H9 (cell line): ENCODE data around the gene MBD5. TPM values are rescaled to one million over a fixed set of nuclear protein-coding genes. Genes with fewer than 3 reads are reported as not detected.

Experiments
- DNase-seq: peaks from one replicate; pipeline ENCODE4 v3.0.0-alpha.2; 2017
- H2AFZ ChIP-seq: one replicate; pipeline ENCODE4 v1.6.1; 2013; ENCODE audit warnings: mild to moderate bottlenecking, low read length, control low read depth, moderate library complexity
- H2AK5ac ChIP-seq: 2 replicates; pipeline ENCODE4 v1.6.1; 2013; ENCODE audit warnings: low read length, control low read depth, mixed read lengths; ENCODE audit not compliant: insufficient read length
- H2BK120ac ChIP-seq: one replicate; pipeline ENCODE4 v1.6.1; 2013; ENCODE audit warnings: low read depth, mild to moderate bottlenecking, low read length, control low read depth, inconsistent platforms; ENCODE audit not compliant: poor library complexity, severe bottlenecking
- H2BK12ac ChIP-seq: 2 replicates; pipeline ENCODE4 v1.6.1; 2013; ENCODE audit warnings: low read length, control low read depth, mixed read lengths, low read depth; ENCODE audit not compliant: insufficient read length
- H2BK15ac ChIP-seq: 2 replicates; pipeline ENCODE4 v1.6.1; 2013; ENCODE audit warnings: low read depth, low read length, control low read depth
- H2BK20ac ChIP-seq: one replicate; pipeline ENCODE4 v1.6.1; 2013; ENCODE audit warnings: low read depth, mild to moderate bottlenecking, low read length, control low read depth, inconsistent platforms; ENCODE audit not compliant: poor library complexity, severe bottlenecking
- H2BK5ac ChIP-seq: 2 replicates; pipeline ENCODE4 v1.6.1; 2013; ENCODE audit warnings: low read length, control low read depth, mixed read lengths; ENCODE audit not compliant: insufficient read length
- H3K14ac ChIP-seq: 2 replicates; pipeline ENCODE4 v1.6.1; 2013; ENCODE audit warnings: low read length, control low read depth; ENCODE audit not compliant: insufficient read depth
- H3K18ac ChIP-seq: 2 replicates; pipeline ENCODE4 v1.6.1; 2013; ENCODE audit warnings: low read depth, mild to moderate bottlenecking, mixed read lengths, low read length, control low read depth; ENCODE audit not compliant: insufficient read length
- H3K23ac ChIP-seq: 2 replicates; pipeline ENCODE4 v1.6.1; 2013; ENCODE audit warnings: low read length, control low read depth, mixed read lengths, low read depth; ENCODE audit not compliant: insufficient read length
- H3K23me2 ChIP-seq: 2 replicates; pipeline ENCODE4 v1.6.1; 2013; ENCODE audit warnings: low read depth, mild to moderate bottlenecking, mixed read lengths, low read length, control low read depth; ENCODE audit not compliant: insufficient read length, poor library complexity, severe bottlenecking
- H3K27ac ChIP-seq: 2 replicates; pipeline ENCODE4 v1.5.1; 2013; ENCODE audit warnings: low read length, control low read depth, mixed read lengths, low read depth; ENCODE audit not compliant: insufficient read length
- H3K27me3 ChIP-seq: 2 replicates; pipeline ENCODE4 v1.6.1; 2013; ENCODE audit warnings: low read length, control low read depth, inconsistent platforms; ENCODE audit not compliant: insufficient read depth
- H3K4ac ChIP-seq: 2 replicates; pipeline ENCODE4 v1.6.1; 2013; ENCODE audit warnings: low read depth, mild to moderate bottlenecking, control low read depth, inconsistent platforms, low read length, moderate library complexity
- H3K4me1 ChIP-seq: 2 replicates; pipeline ENCODE4 v1.6.1; 2013; ENCODE audit warnings: low read length, control low read depth, inconsistent platforms; ENCODE audit not compliant: insufficient read depth
- H3K4me2 ChIP-seq: 2 replicates; pipeline ENCODE4 v1.6.1; 2013; ENCODE audit warnings: low read length, control low read depth, mixed read lengths; ENCODE audit not compliant: insufficient read length, insufficient read depth
- H3K56ac ChIP-seq: 2 replicates; pipeline ENCODE4 v1.6.1; 2013; ENCODE audit warnings: low read depth, mild to moderate bottlenecking, mixed read lengths, low read length, control low read depth; ENCODE audit not compliant: insufficient read length
- H3K79me1 ChIP-seq: 2 replicates; pipeline ENCODE4 v1.6.1; 2013; ENCODE audit warnings: low read depth, mild to moderate bottlenecking, moderate library complexity, low read length, control low read depth, inconsistent platforms; ENCODE audit not compliant: insufficient read depth, poor library complexity, severe bottlenecking
- H3K79me2 ChIP-seq: 2 replicates; pipeline ENCODE4 v1.6.1; 2013; ENCODE audit warnings: low read length, control low read depth, inconsistent platforms; ENCODE audit not compliant: insufficient read depth
- H3K9ac ChIP-seq: 2 replicates; pipeline ENCODE4 v1.6.1; 2013; ENCODE audit warnings: low read length, control low read depth, mixed read lengths; ENCODE audit not compliant: insufficient read length; ENCODE audit errors: extremely low read depth
- H3K9me3 ChIP-seq: one replicate; pipeline ENCODE4 v1.6.1; 2013; ENCODE audit warnings: low read depth, low read length, inconsistent platforms; ENCODE audit not compliant: control insufficient read depth
- H3T11ph ChIP-seq: one replicate; pipeline ENCODE4 v1.6.1; 2013; ENCODE audit warnings: mild to moderate bottlenecking, low read length, control low read depth, inconsistent platforms
- H4K20me1 ChIP-seq: one replicate; pipeline ENCODE4 v1.6.1; 2013; ENCODE audit not compliant: control insufficient read depth, insufficient read length, insufficient read depth
- H4K5ac ChIP-seq: 2 replicates; pipeline ENCODE4 v1.6.1; 2013; ENCODE audit warnings: low read depth, mild to moderate bottlenecking, mixed read lengths, low read length, control low read depth; ENCODE audit not compliant: insufficient read length
- H4K8ac ChIP-seq: replicated peaks from 2 replicates; pipeline ENCODE4 v1.6.1; 2013; ENCODE audit warnings: low read length, control low read depth, mixed read lengths, low read depth; ENCODE audit not compliant: insufficient read length
- H4K91ac ChIP-seq: 2 replicates; pipeline ENCODE4 v1.6.1; 2013; ENCODE audit warnings: low read depth, mild to moderate bottlenecking, moderate library complexity, mixed read lengths, low read length, control low read depth; ENCODE audit not compliant: insufficient read length
- H3K27ac Mint-ChIP-seq, 3 experiments: 2 replicates in 2 of 3; 3 replicates in 1 of 3; pipeline ENCODE4 v1.8.0; 2020 to 2021; ENCODE audit warnings: mixed read lengths in 3 of 3, mild to moderate bottlenecking in 1 of 3, moderate library complexity in 1 of 3
- H3K27me3 Mint-ChIP-seq: 2 replicates; pipeline ENCODE4 v1.8.0; 2021; ENCODE audit warnings: low read depth, mild to moderate bottlenecking, moderate library complexity, mixed read lengths
- H3K36me3 Mint-ChIP-seq, 3 experiments: 2 replicates in 2 of 3; 3 replicates in 1 of 3; pipeline ENCODE4 v1.8.0; 2020 to 2021; ENCODE audit warnings: low read depth in 3 of 3, mixed read lengths in 3 of 3; ENCODE audit not compliant: insufficient read depth in 1 of 3
- H3K4me1 Mint-ChIP-seq, 2 experiments: 2 replicates each; pipeline ENCODE4 v1.8.0; 2020; ENCODE audit warnings: mixed read lengths in 2 of 2
- H3K4me3 Mint-ChIP-seq, 2 experiments: 2 replicates in 1 of 2; 3 replicates in 1 of 2; pipeline ENCODE4 v1.8.0; 2020 to 2021; ENCODE audit warnings: mild to moderate bottlenecking in 2 of 2, mixed read lengths in 2 of 2, moderate library complexity in 1 of 2
- H3K9me3 Mint-ChIP-seq, 2 experiments: 2 replicates in 1 of 2; 3 replicates in 1 of 2; pipeline ENCODE4 v1.8.0; 2020; ENCODE audit warnings: mild to moderate bottlenecking in 2 of 2, mixed read lengths in 2 of 2, moderate library complexity in 1 of 2
- CTCF ChIP-seq: fragments of 200-600 bp; sonication (generic); conservative IDR thresholded peaks from 3 replicates; pipeline ENCODE4 v1.8.0; 2021; ENCODE audit warnings: antibody characterized with exemption, mild to moderate bottlenecking
- WGBS: extraction: QIAGEN DNeasy Blood & Tissue Kit; methylation state at CpG from one replicate; pipeline ENCODE4 v1.1.7; 2013; ENCODE audit warnings: missing lambda C conversion rate, low lambda C conversion rate, mixed read lengths; ENCODE audit not compliant: insufficient read length; ENCODE audit errors: extremely low coverage; 5-methylcytosine and 5-hydroxymethylcytosine counted together
- total RNA-seq: library from RNA; stranded (reverse); gene quantifications from 2 replicates; pipeline ENCODE4 v1.2.1, GENCODE V29; 2021

MBD5 gene
- total RNA-seq, 1 experiment from 2014 or later = 23.1 TPM

DNA sequence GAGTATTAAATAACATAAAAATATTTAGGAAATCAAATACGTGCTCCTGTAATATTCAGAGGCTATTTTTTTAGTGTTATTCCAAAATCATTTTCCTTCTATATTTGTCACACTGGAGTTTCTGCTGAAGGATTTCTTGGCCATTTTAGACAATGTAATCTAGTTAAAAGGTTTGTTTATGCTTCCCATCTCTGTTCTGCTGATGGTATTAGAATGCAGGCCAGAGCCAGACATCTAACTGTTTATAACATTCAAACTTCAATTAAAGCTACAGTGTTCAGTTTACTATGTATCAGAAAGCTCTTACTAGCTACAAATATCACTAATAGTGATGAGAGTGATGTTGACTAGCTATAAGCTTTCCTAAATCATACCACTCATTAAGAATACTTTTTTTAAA is 7.9 kb downstream of the MBD5 start:
- Histone ChIP-seq H3K9me3 (no peaks in the 10 kb centered on the region), H3K14ac (no peak overlapping the region), H4K20me1 (no peaks in the 10 kb centered on the region), H2BK15ac (no peak overlapping the region), H3K79me2 (peaks cover 8% of the 10 kb centered on the region; the same call in 1 of the 2 replicates), H3K79me1 (peaks cover 3% of the 10 kb centered on the region), H3K4me2 (no peak overlapping the region), H3K27ac (no peak overlapping the region), H3K23ac (no peak overlapping the region), H3K56ac (no peak overlapping the region), H4K5ac (no peak overlapping the region), H3K27me3 (no peaks in the 10 kb centered on the region), H3K23me2 (no peaks in the 10 kb centered on the region), H2BK20ac (no peak overlapping the region), H2BK5ac (no peak overlapping the region), H3K4me1 (no peaks in the 10 kb centered on the region), H3K9ac (no peak overlapping the region), H2BK12ac (no peak overlapping the region), H2AK5ac (no peak overlapping the region), H3K18ac (no peak overlapping the region), H4K8ac (no peak overlapping the region), H3K4ac (no peak overlapping the region), H2AFZ (no peak overlapping the region), H2BK120ac (no peak overlapping the region), H3T11ph (no peak overlapping the region), H4K91ac (no peak overlapping the region)
- H3K4me3 Mint-ChIP-seq = no peak overlapping the region
- H3K36me3 Mint-ChIP-seq = no peaks in the 10 kb centered on the region
- DNase-seq = no peak
- TF ChIP-seq CTCF = no peak
- H3K4me1 Mint-ChIP-seq = 0 out of 4 replicates have a peak, but pooled peaks cover 0 to 1% of the 10 kb centered on the region in 2 experiments
- H3K9me3 Mint-ChIP-seq = no peaks in the 10 kb centered on the region
- WGBS = no CpG with 5 or more reads among the region's 1 CpG
- H3K27ac Mint-ChIP-seq = no peak overlapping the region
- no peaks in the 10 kb centered on the region for H3K27me3 Mint-ChIP-seq
